ENCODE measurements around the gene F2R.

- TF ChIP-seq EZH2 (IDR thresholded peaks at IDR 0.05; ENCODE audit: insufficient read depth, poor library complexity, severe bottlenecking): no peak
- TF ChIP-seq EZH2phosphoT487 (IDR thresholded peaks at IDR 0.05; ENCODE audit: insufficient read depth, low read depth): no peak
These were observed 40.6 kb upstream of the F2R start for GRCh38 chr5:76675364-76675763.

All from GM23248 (cell line).